RWPE1 (cell line): Measurements from ENCODE around the gene GNMT.

Source experiments
- CTCF ChIA-PET: fragments of 350-600 bp; sonication (Branson Sonifier 250); formaldehyde crosslinking; extraction: SDS; loops from one replicate; lab custom pipeline; 2021; lab: Yijun Ruan, JAX
- POLR2A ChIA-PET: fragments of 400-600 bp; formaldehyde crosslinking; extraction: SDS; loops from one replicate; lab custom pipeline; 2020; ENCODE audit warnings: antibody characterized with exemption; ENCODE audit not compliant: low non-redundant PET; lab: Yijun Ruan, JAX
- DNase-seq: peaks from one replicate; pipeline ENCODE4 v3.0.0; 2012; ENCODE audit warnings: low spot score
- H3K27ac ChIP-seq: fragments of 450-650 bp; 2 replicates; pipeline ENCODE4 v1.5.1; 2017
- TF ChIP-seq, protein P1 (sequence below): fragments of 450-650 bp; conservative IDR thresholded peaks from 2 replicates; pipeline ENCODE4 v1.5.1; 2017; ENCODE audit warnings: low read depth, mild to moderate bottlenecking

Gene GNMT

GRCh38 chr6:42978839-42979522, 18.4 kb downstream of the GNMT start, which contains the start of gene PEX6:
Gene PEX6, minus strand, starts transcription at chr6:42979181. Its CDS starts 31 bp downstream, at chr6:42979150.
- POLR2A ChIA-PET, result interaction anchor here (0.5 to 2.0 kb wide), 7 partner anchors 8 to 808 kb away, joined by 4 to 9 read pairs (median 6); partner anchors contain the start of genes CNPY3, CUL7 and KLHDC3
- DNase-seq, result peak; percentile 59

GRCh38 chr6:42979523-42980177, 19.1 kb downstream of the GNMT start:
- POLR2A ChIA-PET, result interaction anchor here (0.5 to 2.0 kb wide), 4 partner anchors 35 to 264 kb away, joined by 4 to 6 read pairs (median 5); partner anchors contain the start of genes CUL7 and KLHDC3
- CTCF ChIA-PET, result interaction anchor here (0.7 to 1.9 kb wide), 4 partner anchors 8 to 97 kb away, joined by 3 to 6 read pairs (median 3); no protein-coding TSS in a partner anchor
- peak; percentile 74 for DNase-seq
- TF ChIP-seq, protein P1, sequence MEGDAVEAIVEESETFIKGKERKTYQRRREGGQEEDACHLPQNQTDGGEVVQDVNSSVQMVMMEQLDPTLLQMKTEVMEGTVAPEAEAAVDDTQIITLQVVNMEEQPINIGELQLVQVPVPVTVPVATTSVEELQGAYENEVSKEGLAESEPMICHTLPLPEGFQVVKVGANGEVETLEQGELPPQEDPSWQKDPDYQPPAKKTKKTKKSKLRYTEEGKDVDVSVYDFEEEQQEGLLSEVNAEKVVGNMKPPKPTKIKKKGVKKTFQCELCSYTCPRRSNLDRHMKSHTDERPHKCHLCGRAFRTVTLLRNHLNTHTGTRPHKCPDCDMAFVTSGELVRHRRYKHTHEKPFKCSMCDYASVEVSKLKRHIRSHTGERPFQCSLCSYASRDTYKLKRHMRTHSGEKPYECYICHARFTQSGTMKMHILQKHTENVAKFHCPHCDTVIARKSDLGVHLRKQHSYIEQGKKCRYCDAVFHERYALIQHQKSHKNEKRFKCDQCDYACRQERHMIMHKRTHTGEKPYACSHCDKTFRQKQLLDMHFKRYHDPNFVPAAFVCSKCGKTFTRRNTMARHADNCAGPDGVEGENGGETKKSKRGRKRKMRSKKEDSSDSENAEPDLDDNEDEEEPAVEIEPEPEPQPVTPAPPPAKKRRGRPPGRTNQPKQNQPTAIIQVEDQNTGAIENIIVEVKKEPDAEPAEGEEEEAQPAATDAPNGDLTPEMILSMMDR, result no peak
- H3K27ac ChIP-seq, result peak overlapping the region; percentile 94

More at GRCh38 chr6:42978839-42979522, 18.4 kb downstream of the GNMT start, which contains the start of gene PEX6:
- H3K27ac ChIP-seq, result peak within 1 kb of the TSS; percentile 94
- CTCF ChIA-PET, result interaction anchor here (0.6 to 1.9 kb wide), 4 partner anchors 8 to 210 kb away, joined by 3 to 6 read pairs (median 3); no protein-coding TSS in a partner anchor
- TF ChIP-seq, protein P1, result no peak

DNA sequence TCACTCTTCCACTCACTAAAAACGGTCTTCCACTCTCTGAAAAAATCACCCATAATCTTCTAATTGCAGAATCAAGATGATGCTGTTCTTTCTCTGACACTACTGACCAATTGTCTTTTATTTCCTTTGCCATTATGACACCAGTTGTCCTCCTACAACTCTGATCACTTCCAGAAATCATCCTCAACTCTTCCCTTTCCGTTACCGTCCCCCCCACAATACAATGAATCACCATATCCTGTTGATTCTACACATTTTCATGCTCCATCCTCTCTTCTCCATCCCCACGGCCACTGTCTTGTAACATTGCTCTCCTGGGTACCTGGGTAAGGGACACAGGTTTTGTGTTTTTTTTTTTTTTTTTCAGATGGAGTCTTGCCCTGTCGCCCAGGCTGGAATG, 21.3 kb downstream of the GNMT start:
- TF ChIP-seq, protein P1, result no peak
- POLR2A ChIA-PET, result no interaction called here
- no peak overlapping the region for H3K27ac ChIP-seq
- CTCF ChIA-PET, result interaction anchor here (1.0 kb wide), 1 partner anchor 161 kb away, joined by 3 read pairs; no protein-coding TSS in a partner anchor
- DNase-seq, result no peak

GRCh38 chr6:42984001-42984923, 23.7 kb downstream of the GNMT start, which contains the start of gene PPP2R5D:
Gene PPP2R5D, plus strand, starts transcription at chr6:42984570. Its CDS starts 108 bp downstream, at chr6:42984678.
- DNase-seq, result peak; percentile 97
- CTCF ChIA-PET, result interaction anchor here (0.5 to 1.0 kb wide), 4 partner anchors 83 to 209 kb away, joined by 3 read pairs; no protein-coding TSS in a partner anchor
- peak within 1 kb of the TSS; percentile 82 for H3K27ac ChIP-seq
- POLR2A ChIA-PET, result interaction anchor here (0.6 to 1.1 kb wide), 5 partner anchors 10 to 37 kb away, joined by 3 to 4 read pairs (median 3); partner anchors contain the start of genes MEA1 and RRP36
- TF ChIP-seq, protein P1, result no peak

DNA sequence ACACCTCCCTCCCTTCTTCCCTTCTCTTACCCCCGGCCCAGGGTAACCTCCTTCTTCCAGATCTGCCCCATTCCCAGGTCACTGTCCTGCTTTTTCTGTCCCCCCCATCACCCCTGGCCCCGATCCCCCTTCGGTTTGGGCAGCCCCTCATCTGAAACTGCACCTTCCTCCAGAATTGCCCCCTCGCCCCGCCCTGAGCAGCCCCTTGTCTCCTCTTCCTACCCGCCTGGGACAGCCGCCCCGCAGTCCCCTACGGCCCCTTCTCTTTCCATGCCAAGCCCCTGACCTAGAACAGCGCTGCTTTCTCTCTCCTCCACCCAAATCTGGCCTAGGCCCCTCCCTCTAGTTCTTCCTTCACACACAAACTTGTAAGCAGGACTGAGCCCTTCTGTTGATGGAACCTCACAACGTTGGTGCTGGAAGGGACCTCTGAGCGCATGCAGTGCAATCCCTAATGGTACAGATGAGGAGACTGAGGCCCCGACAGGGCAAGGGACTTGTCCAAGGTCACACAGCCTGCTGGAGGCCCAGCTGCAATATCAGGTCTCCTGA, 24.4 kb downstream of the GNMT start:
- H3K27ac ChIP-seq, result peak overlapping the region; percentile 82
- ChIA-PET POLR2A (interaction anchor here (1.1 kb wide), 1 partner anchor 28 kb away, joined by 4 read pairs; the partner anchor contains the start of gene MEA1), CTCF (interaction anchor here (0.5 kb wide), 1 partner anchor 210 kb away, joined by 3 read pairs; no protein-coding TSS in a partner anchor)
- TF ChIP-seq, protein P1, result no peak
- DNase-seq, result no peak
